ENCODE data around the gene LYST.

Gene LYST

GRCh38 chr1:235688096-235688495, 178.6 kb downstream of the LYST start:
- H3K36me3 Mint-ChIP-seq (ENCODE audit: low read depth) = peaks cover 5% of the 10 kb centered on the region
- H3K27me3 Mint-ChIP-seq (ENCODE audit: low read depth, poor library complexity) = no peaks in the 10 kb centered on the region
- no peak for DNase-seq
- no peak overlapping the region for H3K4me3 Mint-ChIP-seq
- H3K27ac Mint-ChIP-seq = no peak overlapping the region
- TF ChIP-seq CTCF (IDR thresholded peaks at IDR 0.05) = no peak
- no peaks in the 10 kb centered on the region for H3K9me3 Mint-ChIP-seq
- H3K4me1 Mint-ChIP-seq = peaks cover 24% of the 10 kb centered on the region

GRCh38 chr1:235683653-235684052, 183.1 kb downstream of the LYST start:
- Mint-ChIP-seq H3K4me1 (peaks cover 46% of the 10 kb centered on the region), H3K9me3 (no peaks in the 10 kb centered on the region), H3K36me3 (ENCODE audit: low read depth) (no peaks in the 10 kb centered on the region), H3K4me3 (no peak overlapping the region), H3K27ac (no peak overlapping the region), H3K27me3 (ENCODE audit: low read depth, poor library complexity) (no peaks in the 10 kb centered on the region)
- TF ChIP-seq CTCF (IDR thresholded peaks at IDR 0.05) = no peak
- DNase-seq = no peak

GRCh38 chr1:235682216-235682615, 184.5 kb downstream of the LYST start:
- Mint-ChIP-seq H3K4me3 (no peak overlapping the region), H3K4me1 (peaks cover 38% of the 10 kb centered on the region), H3K27me3 (ENCODE audit: low read depth, poor library complexity) (no peaks in the 10 kb centered on the region), H3K9me3 (no peaks in the 10 kb centered on the region), H3K27ac (no peak overlapping the region), H3K36me3 (ENCODE audit: low read depth) (no peaks in the 10 kb centered on the region)
- no peak for DNase-seq
- TF ChIP-seq CTCF (IDR thresholded peaks at IDR 0.05) = no peak

GRCh38 chr1:235679644-235680043, 187.1 kb downstream of the LYST start:
- TF ChIP-seq CTCF (IDR thresholded peaks at IDR 0.05) = no peak
- no peak for DNase-seq

GRCh38 chr1:235679005-235679404, 187.7 kb downstream of the LYST start:
- no peak for TF ChIP-seq CTCF (IDR thresholded peaks at IDR 0.05)
- Mint-ChIP-seq H3K27me3 (ENCODE audit: low read depth, poor library complexity) (no peaks in the 10 kb centered on the region), H3K9me3 (peaks cover 18% of the 10 kb centered on the region), H3K4me1 (peaks cover 37% of the 10 kb centered on the region), H3K4me3 (no peak overlapping the region), H3K27ac (no peak overlapping the region), H3K36me3 (ENCODE audit: low read depth) (peaks cover 17% of the 10 kb centered on the region)
- no peak for DNase-seq

More at GRCh38 chr1:235679644-235680043, 187.1 kb downstream of the LYST start:
- H3K9me3 Mint-ChIP-seq = peaks cover 16% of the 10 kb centered on the region
- H3K27me3 Mint-ChIP-seq (ENCODE audit: low read depth, poor library complexity) = no peaks in the 10 kb centered on the region
- H3K27ac Mint-ChIP-seq = no peak overlapping the region
- peaks cover 40% of the 10 kb centered on the region for H3K4me1 Mint-ChIP-seq
- peaks cover 16% of the 10 kb centered on the region for H3K36me3 Mint-ChIP-seq (ENCODE audit: low read depth)
- no peak overlapping the region for H3K4me3 Mint-ChIP-seq

- H3K4me1 Mint-ChIP-seq = peaks cover 23% of the 10 kb centered on the region
- H3K9me3 Mint-ChIP-seq = peaks cover 46% of the 10 kb centered on the region
- DNase-seq = no peak
- peaks cover 20% of the 10 kb centered on the region for H3K36me3 Mint-ChIP-seq (ENCODE audit: low read depth)
- H3K4me3 Mint-ChIP-seq = no peak overlapping the region
- peak overlapping the region; percentile 96 for H3K27ac Mint-ChIP-seq
- H3K27me3 Mint-ChIP-seq (ENCODE audit: low read depth, poor library complexity) = peaks cover 7% of the 10 kb centered on the region
- TF ChIP-seq CTCF (IDR thresholded peaks at IDR 0.05) = no peak
Measured at GRCh38 chr1:235675152-235675890, 191.4 kb downstream of the LYST start.
